IPS-11a (cell line): ENCODE data around the gene PPARD.
"Not testable (repeated sequence)": the region's sequence is repeated elsewhere in the genome, so short reads cannot be mapped to it uniquely, and the experiment has no call there.

ENCODE experiments used
- H3K4me3 ChIP-seq: one replicate; pipeline ENCODE4 v1.5.1; 2013; ENCODE audit warnings: low read depth, low read length, control low read depth

PPARD gene

DNA sequence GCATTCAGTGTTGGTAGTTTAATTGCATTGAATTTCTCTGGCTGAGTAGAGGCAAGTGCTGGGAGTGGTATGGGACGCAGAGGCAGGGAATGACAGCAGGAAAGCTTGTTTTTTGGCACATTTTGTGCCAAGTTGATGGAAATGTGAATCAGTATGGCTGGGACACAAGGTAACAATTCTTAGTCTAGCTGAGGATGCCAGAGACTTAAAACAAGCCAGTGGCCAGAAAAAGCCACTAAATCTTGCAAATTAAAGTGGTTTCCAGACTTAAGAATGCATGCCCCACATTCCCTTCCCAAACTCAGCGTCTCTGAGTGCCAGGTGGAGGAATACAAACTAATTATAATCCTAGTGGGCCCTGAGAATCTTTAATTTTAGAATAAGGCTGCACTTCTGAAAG lies 35.9 kb downstream of the PPARD start:
- H3K4me3 ChIP-seq = no peak overlapping the region

DNA sequence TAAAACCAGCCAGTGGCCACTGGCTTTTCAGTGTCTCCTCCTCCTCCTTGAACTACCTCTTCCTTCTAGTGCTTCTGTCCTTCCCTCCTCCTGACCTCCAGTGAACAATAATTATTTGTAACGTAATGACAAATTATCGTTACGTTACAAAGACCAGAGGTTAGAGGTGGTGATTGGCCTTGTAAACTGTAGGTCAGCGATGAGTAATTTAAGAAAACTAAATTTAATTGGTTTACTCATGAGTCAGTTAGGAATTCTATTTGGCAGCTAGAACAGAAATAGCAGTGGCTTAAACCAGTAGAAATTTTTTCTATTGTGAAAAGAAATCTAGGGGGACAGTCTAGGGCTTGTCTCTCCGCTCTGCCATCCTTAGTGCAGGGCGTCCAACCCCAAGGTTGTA lies 38.8 kb downstream of the PPARD start:
- no peak overlapping the region for H3K4me3 ChIP-seq

DNA sequence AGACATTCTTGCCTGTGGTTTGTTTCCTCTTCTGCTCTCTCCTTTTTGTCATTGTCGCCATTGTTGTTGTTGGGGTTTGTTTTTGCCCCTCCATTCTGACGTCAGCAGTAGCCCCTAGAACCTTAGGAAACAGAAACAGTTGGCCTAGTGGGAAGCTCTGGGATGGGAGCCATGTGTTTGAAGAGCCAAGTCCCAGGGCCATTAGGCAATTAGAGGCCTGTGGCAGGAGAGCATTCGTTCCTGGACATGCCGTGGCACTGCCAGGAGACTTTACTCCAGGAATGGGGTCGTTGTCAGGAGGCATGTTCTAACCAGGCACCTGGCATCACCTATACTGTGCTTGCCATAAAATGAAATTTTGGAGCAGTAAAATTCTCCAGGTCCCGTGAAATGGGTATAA lies 39.7 kb downstream of the PPARD start:
- H3K4me3 ChIP-seq = no peak overlapping the region

DNA sequence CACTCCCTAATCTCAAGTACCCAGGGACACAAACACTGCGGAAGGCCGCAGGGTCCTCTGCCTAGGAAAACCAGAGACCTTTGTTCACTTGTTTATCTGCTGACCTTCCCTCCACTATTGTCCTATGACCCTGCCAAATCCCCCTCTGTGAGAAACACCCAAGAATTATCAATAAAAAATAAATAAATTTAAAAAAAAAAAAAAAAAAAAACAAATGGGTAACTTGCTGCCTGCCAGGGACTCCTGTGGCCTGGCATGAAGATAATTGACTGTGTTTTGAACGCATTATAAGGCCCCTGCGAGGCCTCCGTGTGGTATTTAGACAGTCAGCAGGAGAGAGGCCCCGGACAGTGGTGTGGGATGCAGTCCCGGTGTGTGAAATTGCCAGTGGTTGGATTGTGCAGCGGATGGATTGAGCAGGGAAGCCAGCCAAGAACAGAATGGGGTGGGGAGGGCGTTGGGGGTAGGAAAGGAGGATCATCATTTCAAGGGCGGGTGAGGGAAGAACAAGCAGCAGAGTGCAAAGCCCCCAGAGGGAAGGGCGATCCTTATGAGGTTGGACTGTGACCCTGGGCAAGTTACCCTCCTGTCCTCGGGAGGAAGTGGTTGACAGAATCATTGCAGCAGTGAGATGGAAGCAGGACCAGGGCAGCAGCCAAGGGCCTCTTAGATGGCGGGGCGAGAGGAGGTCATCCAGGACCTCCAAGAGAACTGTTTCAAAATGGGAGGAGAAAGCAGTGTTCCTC lies 43.3 kb downstream of the PPARD start:
- H3K4me3 ChIP-seq = no peak overlapping the region

DNA sequence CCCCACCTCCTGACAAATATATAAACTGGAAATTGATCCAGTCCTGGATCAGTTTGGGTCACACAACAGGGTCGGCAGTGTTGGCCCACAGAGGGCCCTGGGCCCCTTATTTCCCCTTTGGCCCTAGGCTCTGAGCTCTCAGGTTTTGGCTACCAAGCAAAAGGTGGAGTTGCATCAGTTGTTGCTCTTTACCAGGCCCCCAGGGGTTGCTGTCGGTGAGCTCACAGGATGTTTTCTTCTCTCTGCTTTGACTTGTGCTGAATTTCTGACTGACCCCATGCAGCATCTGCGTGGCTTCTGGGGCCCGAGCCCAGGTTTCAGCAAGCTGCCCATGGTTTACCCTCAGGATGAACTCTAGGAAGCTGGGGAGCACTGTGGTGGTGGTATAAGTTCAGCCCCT lies 44.6 kb downstream of the PPARD start:
- no peak overlapping the region for H3K4me3 ChIP-seq

DNA sequence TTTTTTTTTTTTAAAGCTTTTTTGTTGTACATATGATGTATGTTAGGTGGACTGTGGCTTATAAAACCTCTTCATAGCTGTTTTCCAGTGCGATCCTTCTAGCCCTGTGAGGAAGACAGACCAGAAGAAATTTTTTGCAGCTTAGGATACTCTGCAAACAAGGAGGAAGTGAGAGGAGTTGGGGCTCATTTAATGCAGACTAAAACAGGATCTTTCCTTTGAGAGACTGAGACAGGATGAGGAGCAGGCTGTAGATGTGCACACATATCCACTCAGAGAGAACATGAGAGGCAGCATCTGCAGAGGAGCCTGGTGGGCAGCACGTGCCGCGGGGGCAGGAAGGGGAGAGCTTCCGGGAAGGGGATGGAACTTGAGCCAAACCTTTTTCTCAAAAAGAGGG lies 45.7 kb downstream of the PPARD start:
- no peak overlapping the region for H3K4me3 ChIP-seq

DNA sequence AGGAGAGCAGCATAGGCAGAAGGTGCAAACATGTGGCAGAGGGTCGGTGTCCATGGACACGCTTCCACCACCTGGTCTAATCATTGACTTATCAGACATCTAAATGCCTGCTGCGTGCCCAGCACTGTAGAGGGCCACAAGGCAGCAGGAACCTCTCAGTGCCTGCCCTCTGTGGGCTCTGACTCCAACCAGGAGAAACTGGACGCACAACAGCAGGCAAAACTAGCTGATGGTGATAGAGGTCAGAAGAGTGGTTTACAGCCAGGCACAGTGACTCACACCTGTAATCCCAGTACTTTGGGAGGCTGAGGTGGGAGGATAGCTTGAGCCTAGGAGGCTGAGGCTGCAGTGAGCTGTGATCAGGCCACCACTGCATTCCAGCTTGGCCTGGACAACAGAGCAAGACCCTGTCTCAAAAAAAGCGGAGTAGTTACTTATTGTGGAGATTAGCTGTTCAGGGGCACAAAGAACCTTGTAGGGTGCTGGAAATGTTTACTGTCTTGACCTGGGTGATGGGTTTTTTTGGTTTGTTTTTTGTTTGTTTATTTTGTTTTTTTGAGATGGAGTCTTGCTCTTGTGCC lies 46.5 kb downstream of the PPARD start:
- H3K4me3 ChIP-seq = no peak overlapping the region

DNA sequence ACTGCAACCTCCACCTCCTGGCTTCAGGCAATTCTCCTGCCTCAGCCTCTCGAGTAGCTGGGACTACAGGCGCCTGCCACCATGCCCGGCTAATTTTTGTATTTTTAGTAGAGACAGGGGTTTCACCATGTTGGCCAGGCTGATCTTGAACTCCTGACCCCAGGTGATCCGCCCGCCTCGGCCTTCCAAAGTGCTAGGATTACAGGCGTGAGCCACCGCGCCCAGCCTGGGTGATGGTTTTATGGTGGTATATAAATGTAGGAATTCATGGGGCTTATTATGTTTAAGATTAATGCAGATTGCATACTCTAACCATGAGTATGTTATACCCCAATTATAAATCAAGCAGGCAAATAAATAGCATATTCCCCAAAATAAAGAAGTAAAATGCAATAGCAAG lies 47.0 kb downstream of the PPARD start:
- H3K4me3 ChIP-seq = not testable (repeated sequence)

DNA sequence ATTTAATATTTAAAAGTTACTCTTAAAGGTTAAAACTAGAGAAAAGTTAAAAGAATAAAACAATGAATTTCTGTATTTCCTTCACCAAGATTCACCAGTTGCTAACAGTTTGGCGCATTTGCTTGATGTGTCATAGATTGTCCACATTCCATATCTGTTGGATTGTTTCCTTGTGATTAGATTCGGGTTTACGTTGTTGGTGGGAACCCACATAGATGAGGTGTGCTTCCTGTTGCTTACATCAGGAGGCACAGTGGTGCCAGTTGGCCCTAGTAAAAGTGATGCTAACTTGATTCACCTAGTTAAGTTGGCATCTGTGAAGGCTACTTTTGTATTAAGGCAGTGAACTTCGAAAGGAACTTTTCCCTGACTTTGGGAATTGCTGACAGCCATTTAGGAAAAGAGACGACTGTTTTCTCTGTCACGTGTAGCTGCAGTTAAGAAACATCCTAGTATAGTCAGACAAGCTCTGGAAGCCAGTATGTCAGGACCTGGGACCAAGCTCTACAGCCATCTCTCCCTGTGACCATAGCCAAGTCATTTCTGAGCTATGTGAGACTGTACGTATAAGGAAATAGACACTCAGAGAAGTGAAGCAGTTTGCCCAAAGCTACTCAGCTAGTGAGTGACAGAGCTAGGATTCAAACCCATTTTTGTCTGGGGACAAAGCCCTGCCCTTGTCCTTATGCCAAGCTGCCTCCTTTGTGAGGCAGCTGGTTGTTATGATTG lies 49.0 kb downstream of the PPARD start:
- H3K4me3 ChIP-seq = no peak overlapping the region

DNA sequence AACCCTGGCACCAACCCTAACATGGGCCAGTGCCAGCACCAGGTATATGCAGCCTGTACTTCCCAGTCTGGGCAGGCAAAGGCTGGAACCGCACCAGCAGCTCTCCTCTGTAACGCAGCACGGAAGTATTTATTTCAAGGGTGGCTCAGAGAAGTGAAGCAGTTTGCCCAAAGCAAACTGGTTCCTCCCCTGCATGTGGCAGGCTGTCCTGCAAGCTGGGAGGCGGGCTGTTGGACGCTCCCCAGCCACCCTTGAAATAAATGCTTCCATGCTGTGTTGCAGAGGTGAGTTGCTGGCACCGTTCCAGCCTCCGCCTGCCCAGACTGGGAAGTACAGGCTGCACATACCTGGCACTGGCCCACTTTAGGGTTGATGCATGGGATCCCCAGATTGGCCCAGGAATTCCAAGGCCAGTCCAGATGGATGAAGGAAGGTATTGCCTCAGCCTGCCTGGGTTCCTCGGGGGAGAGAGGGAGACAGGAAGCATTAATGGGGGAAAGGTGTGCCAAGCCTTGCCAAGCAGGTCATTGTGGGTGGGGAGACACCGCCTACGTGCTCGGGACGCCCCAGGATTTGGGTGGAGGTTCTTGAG lies 49.8 kb downstream of the PPARD start:
- no peak overlapping the region for H3K4me3 ChIP-seq

DNA sequence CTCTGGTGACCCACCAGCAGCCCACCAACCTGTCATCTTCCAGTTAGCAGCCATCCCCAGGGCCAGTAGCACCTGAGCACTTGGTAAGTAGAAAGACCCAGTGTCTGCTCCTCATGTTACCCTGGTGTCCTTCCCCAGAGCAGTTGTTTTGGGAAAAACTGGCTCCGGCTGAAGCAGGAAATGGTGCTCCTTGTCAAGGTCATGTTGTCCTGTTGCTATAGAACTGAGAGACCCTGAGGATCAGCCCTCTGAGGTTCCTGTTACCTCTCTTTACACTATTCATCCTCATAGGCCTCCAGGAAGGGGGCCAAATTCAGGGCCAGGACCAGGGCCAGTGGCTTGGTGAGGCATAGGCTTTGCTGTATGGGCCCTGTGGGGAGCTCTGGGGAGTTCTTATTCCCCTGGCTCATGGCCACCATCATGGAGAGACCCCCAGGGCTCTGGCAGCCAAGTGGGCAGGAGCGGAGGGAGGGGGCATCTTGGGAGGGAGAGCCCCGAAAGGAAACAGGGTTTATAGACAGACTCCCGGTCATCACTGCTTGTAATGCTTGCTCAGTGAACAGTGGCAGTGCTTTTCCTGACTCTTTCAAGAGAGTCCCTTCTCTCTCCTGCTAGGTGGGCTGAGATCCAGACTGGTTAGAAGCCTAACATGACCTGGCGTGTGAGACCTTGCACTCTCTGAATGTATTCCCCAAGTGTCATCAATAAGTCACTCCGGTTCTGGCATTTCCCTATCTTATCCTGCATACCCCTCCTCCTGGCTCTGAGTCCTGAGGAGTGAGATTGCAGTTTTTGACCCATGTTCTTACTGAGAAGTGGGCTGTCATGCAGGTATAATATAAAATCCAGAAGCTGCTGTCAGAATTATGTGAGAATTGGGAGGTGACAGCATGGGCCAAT lies 50.7 kb downstream of the PPARD start:
- H3K4me3 ChIP-seq = no peak overlapping the region

DNA sequence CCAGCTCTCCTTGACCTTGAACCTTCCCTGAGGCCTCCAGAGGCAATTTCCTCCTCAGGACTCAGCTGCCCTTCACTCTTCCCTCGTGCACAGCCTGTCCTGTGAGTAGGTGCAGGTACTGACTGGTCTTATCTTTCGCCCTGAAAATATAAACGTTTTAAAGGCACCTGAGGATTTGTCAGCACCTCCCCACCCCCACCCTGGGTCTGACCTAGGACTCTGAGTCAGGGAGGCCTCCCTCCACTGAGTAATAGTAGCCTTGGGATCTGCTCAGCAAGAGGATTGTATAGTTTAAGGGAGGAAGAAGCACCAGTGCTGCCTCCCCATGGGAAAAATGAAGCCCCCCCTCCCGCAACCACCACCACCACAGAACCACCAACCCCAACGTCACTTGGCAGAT lies 54.6 kb downstream of the PPARD start:
- no peak overlapping the region for H3K4me3 ChIP-seq

DNA sequence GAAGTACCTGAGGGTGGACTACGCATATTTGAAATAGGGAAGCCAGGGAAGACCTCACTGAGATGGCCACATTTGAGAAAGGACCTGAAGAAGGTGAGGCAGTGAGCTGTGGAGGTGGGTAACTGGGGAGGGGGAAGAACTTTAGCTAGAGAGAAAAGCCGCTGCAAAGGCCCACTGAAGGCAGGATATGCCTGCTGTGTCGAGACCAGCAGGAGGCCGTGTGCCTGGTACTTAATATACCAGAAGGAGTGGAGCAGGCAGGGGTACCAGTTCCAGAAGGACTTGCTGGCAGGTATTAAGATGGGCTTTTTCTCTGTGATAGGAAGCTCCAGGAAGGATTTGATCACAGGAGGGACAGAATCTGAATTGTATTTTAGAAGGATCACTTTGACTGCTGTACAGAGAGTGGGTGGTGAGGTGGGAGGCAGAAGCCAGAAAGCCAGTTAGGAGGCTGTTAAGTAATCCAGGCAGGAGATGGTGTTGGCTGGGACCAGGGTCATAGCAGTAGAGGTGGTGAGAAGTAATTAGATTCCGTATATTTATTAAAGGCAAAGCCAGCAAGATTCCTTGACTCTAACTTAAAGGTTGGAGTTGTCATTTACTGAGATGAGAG lies 55.6 kb downstream of the PPARD start:
- no peak overlapping the region for H3K4me3 ChIP-seq

DNA sequence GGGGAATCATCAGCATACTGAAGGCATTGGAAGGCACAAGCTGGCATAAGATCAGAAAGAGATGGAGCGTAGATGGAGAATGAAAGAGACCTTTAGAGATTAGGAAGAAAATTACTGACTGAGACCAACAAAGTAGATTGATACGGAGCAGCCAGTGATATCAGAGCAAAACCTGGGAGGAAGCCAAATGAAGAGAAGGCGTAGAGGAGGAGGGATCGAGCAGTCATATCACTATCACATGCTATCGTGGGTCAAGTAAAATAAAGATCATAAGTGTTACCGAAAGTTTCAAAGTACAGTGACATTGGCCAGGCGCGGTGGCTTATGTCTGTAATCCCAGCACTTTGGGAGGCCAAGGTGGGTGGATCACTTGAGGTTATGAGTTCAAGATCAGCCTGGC lies 56.2 kb downstream of the PPARD start:
- H3K4me3 ChIP-seq = no peak overlapping the region

DNA sequence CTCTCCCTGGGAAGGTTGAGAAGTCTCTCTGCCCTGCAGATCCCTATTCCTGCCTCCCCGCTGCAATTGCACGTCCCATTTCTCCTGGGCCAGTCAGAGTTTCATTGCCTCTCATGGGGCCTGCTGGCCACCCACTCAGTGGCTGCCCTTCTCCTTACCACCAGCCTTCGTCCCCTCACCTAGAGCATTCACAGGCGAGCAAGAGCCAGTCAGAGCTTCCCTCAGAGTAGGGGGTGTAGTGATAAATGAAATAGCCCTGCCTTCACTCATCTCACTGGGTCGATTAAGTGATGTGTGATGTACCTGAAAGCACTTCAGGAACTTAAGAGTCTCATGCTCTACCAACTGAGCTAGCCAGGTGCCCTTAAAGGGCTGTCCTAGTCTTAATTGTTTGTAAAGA lies 57.8 kb downstream of the PPARD start:
- no peak overlapping the region for H3K4me3 ChIP-seq

DNA sequence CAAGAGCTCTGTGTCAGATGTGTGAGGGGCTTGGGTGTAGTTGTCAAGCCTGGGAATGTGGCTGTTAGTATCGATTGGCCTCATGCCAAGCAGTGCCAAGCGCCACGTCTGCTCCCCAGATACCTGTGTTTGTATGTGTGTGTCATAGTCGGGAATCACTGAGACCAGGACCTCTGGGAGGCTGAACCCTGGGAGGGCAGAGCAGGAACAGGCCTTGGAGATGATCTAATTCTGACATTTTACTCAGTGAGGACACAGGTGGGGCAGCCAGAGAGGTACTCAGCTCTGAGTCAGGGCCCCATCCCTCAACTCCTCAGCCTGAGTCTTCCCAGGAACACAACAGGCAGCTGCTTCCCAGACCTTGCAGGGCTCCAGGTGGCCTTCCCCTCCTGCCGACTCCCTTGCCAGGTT lies 58.5 kb downstream of the PPARD start:
- H3K4me3 ChIP-seq = no peak overlapping the region

DNA sequence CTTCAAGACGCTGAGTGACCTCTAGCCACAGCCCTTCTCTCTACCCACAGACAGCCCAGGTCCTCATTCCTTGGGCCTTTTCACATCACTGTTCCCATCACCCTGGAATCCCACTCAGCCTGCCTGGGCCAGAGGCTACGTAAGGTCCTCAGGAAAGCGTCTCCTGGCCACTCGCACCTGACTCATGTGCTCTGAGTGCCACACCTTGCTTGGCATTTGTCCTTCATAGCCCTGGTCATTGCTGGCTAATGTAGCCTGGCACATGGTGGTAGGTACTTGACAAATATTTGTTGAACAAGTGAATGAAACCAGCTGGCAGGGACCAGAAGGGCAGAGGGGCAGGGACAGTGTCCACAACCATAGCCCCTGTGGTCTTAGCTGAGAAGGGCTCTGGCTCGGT lies 59.2 kb downstream of the PPARD start:
- no peak overlapping the region for H3K4me3 ChIP-seq

DNA sequence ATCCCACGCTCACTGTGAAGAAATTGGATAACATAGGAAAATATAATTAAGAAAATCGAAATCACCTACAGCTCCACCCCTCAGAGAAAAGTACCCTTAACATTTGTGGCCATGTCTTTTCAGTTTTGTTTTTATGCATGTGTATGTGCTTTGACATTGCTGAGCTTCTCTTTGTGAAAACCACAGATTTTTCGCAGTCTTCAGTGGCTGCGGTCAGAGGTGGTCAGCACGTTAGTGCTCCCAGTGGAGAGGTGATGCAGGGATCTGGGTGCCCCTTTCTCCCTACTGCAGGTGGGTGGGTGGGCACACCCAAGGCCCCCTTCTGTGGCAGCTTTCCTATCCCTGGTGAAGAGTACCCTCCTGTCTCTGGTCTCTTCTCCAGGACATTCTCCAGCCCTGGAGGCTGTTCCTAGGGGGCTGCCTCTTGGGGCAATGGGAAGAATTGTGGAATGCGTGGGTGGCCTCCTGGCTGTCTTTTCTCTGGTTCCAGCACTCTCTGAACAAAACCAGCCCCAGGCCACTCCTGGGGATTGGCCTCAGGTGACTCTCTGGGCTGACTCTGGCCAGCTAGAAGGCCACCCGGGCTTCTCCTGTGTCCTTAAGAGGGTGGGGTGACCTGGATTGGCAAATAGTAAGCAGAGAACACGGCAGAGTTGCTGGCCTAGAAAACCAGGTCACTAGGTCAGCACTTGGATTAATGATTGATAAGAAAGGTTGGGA lies 59.9 kb downstream of the PPARD start:
- H3K4me3 ChIP-seq = no peak overlapping the region

DNA sequence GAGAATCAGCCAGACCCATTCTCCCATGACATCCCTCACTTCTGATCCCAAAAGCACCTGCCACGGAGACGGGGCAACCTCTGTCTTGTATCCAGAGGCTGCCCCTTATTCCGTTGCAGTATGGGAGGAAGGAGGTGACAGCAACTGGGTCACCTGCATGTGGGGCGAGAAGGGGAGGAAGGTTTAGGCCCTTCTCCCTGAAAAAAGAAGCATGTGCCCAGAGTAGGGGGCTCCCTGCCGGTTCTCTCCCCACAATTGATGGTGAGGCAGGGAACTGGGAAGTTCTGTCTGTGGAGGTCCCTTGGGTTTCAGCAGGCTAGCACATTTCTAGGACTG lies 60.5 kb downstream of the PPARD start:
- H3K4me3 ChIP-seq = no peak overlapping the region
